Measurements from ENCODE around the gene CASP7. TPM values are rescaled to one million over a fixed set of nuclear protein-coding genes. Genes with fewer than 3 reads are reported as not detected.
A peak's percentile ranks its signal among the peaks of the same experiment; 100 is the strongest.

Gene CASP7
- total and polyA plus RNA-seq, 2 of the 8 experiments (the other 6 are each of a cell fraction or from before 2014, with no cell fraction given) = 2.3 to 4.1 TPM

- Histone ChIP-seq H2AK5ac (ENCODE audit: low read depth, low read length) (no peak overlapping the region), H2BK12ac (ENCODE audit: low read depth, low read length) (no peak overlapping the region), H3K18ac (ENCODE audit: extremely low read depth, low read length) (no peak overlapping the region), H3K36me3 (ENCODE audit: control insufficient read depth in 2 of 4, insufficient read depth in 4 of 4, low read length in 3 of 4) (no peaks in the 10 kb centered on the region), H3K4ac (replicated peaks; ENCODE audit: insufficient read length, low read depth, low read length) (no peak overlapping the region), H3K79me2 (ENCODE audit: control insufficient read depth in 1 of 2, insufficient read depth in 2 of 2, low read length in 2 of 2) (no peaks in the 10 kb centered on the region), H2AFZ (ENCODE audit: low read length) (peak overlapping the region; percentile 51), H4K91ac (replicated peaks; ENCODE audit: insufficient read length, low read length) (no peak overlapping the region), H2BK5ac (ENCODE audit: low read depth, low read length) (no peak overlapping the region), H3K14ac (ENCODE audit: insufficient read length) (no peak overlapping the region), H4K20me1 (replicated peaks in 1 of 2; ENCODE audit: control insufficient read depth in 1 of 2, insufficient read depth in 2 of 2, low read length in 2 of 2) (no peaks in the 10 kb centered on the region), H2BK20ac (ENCODE audit: low read length) (no peak overlapping the region), H3K79me1 (ENCODE audit: low read depth, low read length) (no peaks in the 10 kb centered on the region), H3K4me2 (ENCODE audit: insufficient read depth in 1 of 2, low read depth in 2 of 2, low read length in 2 of 2) (no peak overlapping the region; a peak in 1 of 4 replicates), H3K27me3 (replicated peaks in 1 of 4; ENCODE audit: control insufficient read depth in 3 of 4, extremely low read depth in 1 of 4, insufficient read depth in 3 of 4, low read length in 3 of 4) (no peaks in the 10 kb centered on the region), H3K4me3 (ENCODE audit: extremely low read depth in 1 of 4, insufficient read depth in 2 of 4, low read depth in 3 of 4, low read length in 4 of 4) (no peak overlapping the region), H2BK120ac (replicated peaks; ENCODE audit: low read depth, low read length) (no peak overlapping the region), H2BK15ac (ENCODE audit: low read length) (no peak overlapping the region), H4K5ac (ENCODE audit: insufficient read length, low read depth, low read length) (no peak overlapping the region), H3K23ac (ENCODE audit: insufficient read length) (no peak overlapping the region), H4K8ac (ENCODE audit: extremely low read depth, insufficient read depth, low read length) (no peak overlapping the region), H3K4me1 (replicated peaks in 1 of 4; ENCODE audit: control insufficient read depth in 3 of 4, insufficient read depth in 4 of 4, low read length in 3 of 4) (no peaks in the 10 kb centered on the region; a peak in 1 of 7 replicates), H3K23me2 (ENCODE audit: low read depth, low read length) (no peaks in the 10 kb centered on the region), H3K56ac (replicated peaks; ENCODE audit: insufficient read length, low read depth, low read length) (no peak overlapping the region), H3K27ac (ENCODE audit: low read depth, low read length) (no peak overlapping the region), H3K9me3 (ENCODE audit: insufficient read depth in 2 of 2, low read depth in 1 of 2, low read length in 1 of 2) (no peaks in the 10 kb centered on the region), H3K9ac (replicated peaks in 1 of 4; ENCODE audit: extremely low read depth in 1 of 4, low read depth in 3 of 4, low read length in 3 of 4) (no peak overlapping the region)
- FAIRE-seq = no peak
- WGBS, 2 experiments (ENCODE audit: extremely low coverage in 1 of 2, insufficient coverage in 1 of 2, insufficient read length in 1 of 2, insufficient replicate concordance in 2 of 2, low coverage in 1 of 2, low lambda C conversion rate in 2 of 2, missing lambda C conversion rate in 1 of 2) = 93% methylated on average over 4 of the region's 4 CpGs; no CpG with 5 or more reads in 1 of the 2 experiments
- ChIA-PET CTCF (ENCODE audit: partially characterized antibody) (interaction anchor here (1.3 kb wide), 1 partner anchor 49 kb away, joined by 3 read pairs; no protein-coding TSS in a partner anchor), POLR2A (ENCODE audit: partially characterized antibody) (no interaction called here)
- no peak for DNase-seq (ENCODE audit: low read depth in 1 of 2, low spot score in 2 of 2)
- TF ChIP-seq RXRA (IDR thresholded peaks at IDR 0.05; ENCODE audit: insufficient read depth, low read depth, low read length) = no peak
- no peak for TF ChIP-seq ATF3 (IDR thresholded peaks at IDR 0.05; ENCODE audit: insufficient read depth, low read depth, low read length)
- TF ChIP-seq EP300 (IDR thresholded peaks at IDR 0.05; ENCODE audit: borderline replicate concordance in 1 of 2, low read depth in 2 of 2, low read length in 2 of 2) = no peak
- no peak for TF ChIP-seq SP1 (IDR thresholded peaks at IDR 0.05; ENCODE audit: low read depth, low read length)
- no peak for TF ChIP-seq SIN3A (conservative IDR thresholded peaks at IDR 0.05 in 1 of 2, IDR thresholded peaks at IDR 0.05 in 1 of 2; ENCODE audit: low read depth in 1 of 2, low read length in 2 of 2)
- no peak for TF ChIP-seq CEBPB (IDR thresholded peaks at IDR 0.05; ENCODE audit: low read depth, low read length)
- TF ChIP-seq SIRT6 (IDR thresholded peaks at IDR 0.05; ENCODE audit: low read length) = no peak
- TF ChIP-seq NRF1 (IDR thresholded peaks at IDR 0.05; ENCODE audit: low read depth, low read length) = no peak
- no peak for TF ChIP-seq KDM4A (IDR thresholded peaks at IDR 0.05; ENCODE audit: low read depth, low read length, severe bottlenecking)
- TF ChIP-seq RBBP5 (IDR thresholded peaks at IDR 0.05; ENCODE audit: borderline replicate concordance, low read depth, low read length) = no peak
- no peak for TF ChIP-seq GTF2F1 (IDR thresholded peaks at IDR 0.05; ENCODE audit: borderline replicate concordance, low read depth, low read length)
- no peak for TF ChIP-seq MAX (IDR thresholded peaks at IDR 0.05)
- TF ChIP-seq TEAD4 (IDR thresholded peaks at IDR 0.05; ENCODE audit: low read depth, low read length) = no peak
- TF ChIP-seq SIX5 (IDR thresholded peaks at IDR 0.05; ENCODE audit: low read depth, low read length) = no peak
Measured at GRCh38 chr10:113665352-113665751, 14.4 kb upstream of the CASP7 start.
